ENCODE data around the gene CCNDBP1. TPM values are rescaled to one million over a fixed set of nuclear protein-coding genes. Genes with fewer than 3 reads are reported as not detected.

Gene CCNDBP1
- 24.7 to 27.6 TPM (median 25.9 TPM) in 5 replicates for total RNA-seq (2022; extraction: Qiagen RNA extraction)

GRCh38 chr15:43185157-43186002 lies at the start of gene CCNDBP1:
TSS of gene CCNDBP1 (plus strand) at chr15:43185403. CDS start at chr15:43185499, 96 bp downstream.

GRCh38 chr15:43220991-43221403 lies 35.8 kb downstream of the CCNDBP1 start, which contains the start of gene EPB42:
TSS of gene EPB42 (minus strand) at chr15:43221018. CDS start at chr15:43220825, 193 bp downstream.

Other genes starting within 250 kb of the CCNDBP1 start
- gene UBR1, start 79.4 kb upstream of the CCNDBP1 start, total RNA-seq (2022; extraction: Qiagen RNA extraction) = 3.3 to 4.9 TPM (median 4.0 TPM) in 5 replicates
- 7.9 to 9.7 TPM (median 8.6 TPM) in 5 replicates for gene TMEM62, start 51.8 kb upstream of the CCNDBP1 start, total RNA-seq (2022; extraction: Qiagen RNA extraction)
- not detected in 5 replicates for gene EPB42, start 35.6 kb downstream of the CCNDBP1 start, total RNA-seq (2022; extraction: Qiagen RNA extraction)
- not detected in 5 replicates for gene TGM5, start 81.5 kb downstream of the CCNDBP1 start, total RNA-seq (2022; extraction: Qiagen RNA extraction)
- gene TGM7, start 116.9 kb downstream of the CCNDBP1 start, total RNA-seq (2022; extraction: Qiagen RNA extraction) = not detected in 5 replicates
- 5.8 to 8.0 TPM (median 6.6 TPM) in 5 replicates for gene LCMT2, start 145.2 kb downstream of the CCNDBP1 start, total RNA-seq (2022; extraction: Qiagen RNA extraction)
- gene ZSCAN29, start 185.6 kb downstream of the CCNDBP1 start, total RNA-seq (2022; extraction: Qiagen RNA extraction) = 6.9 to 9.7 TPM (median 8.7 TPM) in 5 replicates
- 4.2 to 5.7 TPM (median 5.2 TPM) in 5 replicates for gene TUBGCP4, start 185.7 kb downstream of the CCNDBP1 start, total RNA-seq (2022; extraction: Qiagen RNA extraction)